Head of caudate nucleus (tissue), 42 donors: ENCODE measurements around the gene FKBP4.

Experiments
- DNase-seq, 42 donors: peaks; one replicate each; pipeline versions ENCODE4 v3.0.0 to v3.0.0-alpha.2; 2020 to 2021; ENCODE audit warnings: mixed read lengths in 7 of 42
- intact Hi-C: fragments of 100-400 bp; cut with DNase I; formaldehyde crosslinking; loops from one replicate; pipeline ENCODE4 v1.15.0; 2022

Gene FKBP4

DNA sequence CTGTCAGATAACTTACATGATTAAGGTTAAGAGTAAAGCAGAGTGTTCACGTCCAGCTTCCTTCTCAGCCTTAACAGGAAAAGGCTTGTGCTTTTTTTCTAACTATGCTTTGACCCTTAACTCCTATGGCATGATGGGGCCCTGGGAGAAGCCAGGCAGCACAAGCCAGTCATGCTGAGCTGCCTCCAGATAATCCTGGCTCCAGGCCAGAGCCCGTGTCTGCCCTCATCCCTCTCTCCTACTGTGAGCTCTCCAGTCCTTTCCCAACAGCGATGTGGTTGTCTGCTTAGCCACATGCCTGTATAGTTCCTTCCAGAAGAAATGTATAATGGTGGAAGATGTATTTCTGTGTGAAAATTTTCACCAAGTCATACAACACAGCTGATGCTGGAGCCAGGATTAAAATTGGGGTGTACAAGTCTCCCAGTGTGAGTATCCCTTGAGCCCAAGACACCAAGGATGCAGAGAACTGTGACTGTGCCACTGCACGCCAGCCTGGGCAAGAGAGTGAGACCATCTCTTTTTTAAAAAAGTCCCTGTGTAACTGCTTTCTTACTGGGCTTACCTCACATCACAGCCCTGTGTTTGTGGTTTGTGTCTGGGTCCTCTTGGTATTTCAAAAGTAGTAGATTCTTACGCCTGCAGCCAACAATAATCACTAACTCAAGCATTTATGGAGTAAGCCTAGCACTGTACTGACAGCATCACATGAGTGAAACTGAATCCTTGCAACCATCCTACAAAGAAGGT is 9.8 kb downstream of the FKBP4 start:
- intact Hi-C loops, result no loop called here
- peak in 27 of 42 donors; percentile 20 to 78 (median 46) for DNase-seq

- intact Hi-C loops, result no loop called here
- DNase-seq, result no peak
These were observed 10.4 kb downstream of the FKBP4 start for GRCh38 chr12:2805143-2805520.

DNA sequence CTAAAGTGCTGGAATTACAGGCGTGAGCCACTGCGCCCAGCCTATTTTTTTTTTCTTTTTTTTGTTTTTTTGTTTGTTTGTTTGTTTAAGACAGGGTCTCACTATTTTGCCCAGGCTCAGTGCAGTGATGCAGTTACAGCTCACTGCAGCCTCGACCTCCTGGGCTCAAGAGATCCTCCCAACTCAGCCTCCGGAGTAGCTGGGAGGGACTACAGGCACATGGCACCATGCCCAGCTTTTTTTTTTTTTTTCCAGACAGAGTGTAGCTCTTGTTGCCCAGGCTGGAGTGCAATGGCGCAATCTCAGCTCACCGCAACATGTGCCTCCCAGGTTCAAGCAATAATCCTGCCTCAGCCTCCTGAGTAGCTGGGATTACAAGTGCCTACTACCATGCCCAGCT is 11.9 kb downstream of the FKBP4 start:
- no peak for DNase-seq
- intact Hi-C loops, result no loop called here

DNA sequence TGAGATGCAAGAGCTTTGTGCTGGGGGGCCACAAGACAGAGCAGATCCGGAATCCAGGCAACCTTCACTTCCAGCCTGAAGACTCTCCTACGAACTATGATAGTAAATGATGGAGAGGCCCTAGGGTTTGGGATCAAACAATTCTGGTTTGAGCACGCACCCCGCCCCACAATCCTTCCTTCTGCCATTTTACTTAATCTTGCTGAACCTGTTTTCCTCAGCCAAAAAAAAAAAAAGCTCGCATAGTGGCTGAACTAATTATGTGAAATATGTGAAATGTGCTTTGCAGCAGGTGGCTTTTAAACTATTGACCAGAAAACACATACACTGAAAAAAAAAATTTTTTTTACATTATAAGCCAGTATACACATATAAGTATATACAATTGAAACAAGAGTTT is 17.0 kb downstream of the FKBP4 start:
- intact Hi-C loops, result loop anchor here (2.0 kb wide), 1 partner anchor 17 kb away; the partner anchor contains the start of gene FKBP4
- DNase-seq, result no peak

- intact Hi-C loops, result loop anchor here (2.0 kb wide), 1 partner anchor 18 kb away; the partner anchor contains the start of gene FKBP4
- DNase-seq, result peak; percentile 97 to 100 (median 99)
These were observed 17.8 kb downstream of the FKBP4 start, which contains the start of gene ITFG2 for GRCh38 chr12:2812290-2813213. Gene ITFG2 (plus strand): TSS chr12:2812668. CDS start chr12:2812761, 93 bp downstream.

DNA sequence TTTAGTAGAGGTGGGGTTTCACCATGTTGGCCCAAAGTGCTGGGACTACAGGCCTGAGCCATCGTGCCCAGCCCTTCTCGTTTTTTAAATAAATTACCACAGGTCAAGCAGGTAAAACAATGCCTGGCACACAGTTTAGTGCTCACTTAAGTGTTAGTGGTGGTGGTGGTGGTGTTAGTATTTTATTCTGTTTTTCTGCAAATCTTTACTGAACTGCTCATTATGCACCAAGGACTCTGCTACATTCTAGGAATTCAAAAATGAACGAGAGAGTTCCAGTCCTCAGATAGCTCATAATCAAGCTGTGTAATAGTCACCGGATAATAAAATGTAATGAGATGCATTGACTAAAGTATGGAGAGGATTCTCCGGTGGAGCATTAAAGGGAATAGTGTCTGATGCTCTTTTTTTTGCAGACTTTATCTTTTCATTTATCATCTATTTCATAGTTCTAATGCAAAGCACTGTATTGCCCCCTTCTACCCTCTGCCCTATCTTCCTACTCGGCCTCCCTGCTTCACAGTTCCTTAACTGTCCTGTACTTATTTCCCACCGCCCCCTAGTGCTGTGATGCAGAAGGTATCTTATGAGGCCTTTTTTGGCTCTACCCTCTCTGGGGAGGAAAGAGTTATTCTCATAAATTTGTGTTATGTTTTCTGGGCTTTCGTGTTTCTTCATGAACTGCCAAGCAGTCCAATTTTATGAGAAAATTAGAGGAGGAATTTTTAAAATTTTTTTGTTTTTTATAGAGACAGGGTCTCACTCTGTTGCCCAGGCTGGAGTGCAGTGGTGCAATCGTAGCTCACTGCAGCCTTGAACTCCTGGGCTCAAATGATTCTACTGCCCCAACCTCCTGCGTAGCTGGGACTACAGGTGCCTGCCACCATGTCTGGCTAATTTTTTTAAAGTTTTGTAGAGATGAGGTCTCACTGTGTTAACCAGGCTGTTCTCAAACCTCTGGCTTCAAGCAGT is 18.7 kb downstream of the FKBP4 start:
- intact Hi-C loops, result loop anchor here (2.0 kb wide), 1 partner anchor 19 kb away; the partner anchor contains the start of gene FKBP4
- DNase-seq, result peak in 30 of 42 donors; percentile 18 to 78 (median 46)

DNA sequence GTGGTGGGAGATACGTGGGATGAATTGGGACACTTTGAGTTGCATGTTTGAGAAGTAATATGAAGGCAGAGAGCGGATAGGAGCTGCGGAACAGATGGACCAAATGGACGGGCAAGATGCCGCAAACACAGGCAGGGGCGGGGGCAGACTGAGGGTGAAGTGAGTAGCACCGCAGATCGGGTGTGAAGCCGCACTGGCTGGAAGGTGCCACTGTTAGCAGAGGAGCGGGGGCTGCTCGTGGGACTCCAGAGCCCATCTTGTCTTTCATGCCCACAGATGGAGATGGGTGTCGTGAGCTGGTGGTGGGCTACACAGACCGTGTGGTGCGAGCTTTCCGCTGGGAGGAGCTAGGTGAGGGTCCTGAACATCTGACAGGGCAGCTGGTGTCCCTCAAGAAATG is 25.0 kb downstream of the FKBP4 start:
- DNase-seq, result no peak
- intact Hi-C loops, result no loop called here

DNA sequence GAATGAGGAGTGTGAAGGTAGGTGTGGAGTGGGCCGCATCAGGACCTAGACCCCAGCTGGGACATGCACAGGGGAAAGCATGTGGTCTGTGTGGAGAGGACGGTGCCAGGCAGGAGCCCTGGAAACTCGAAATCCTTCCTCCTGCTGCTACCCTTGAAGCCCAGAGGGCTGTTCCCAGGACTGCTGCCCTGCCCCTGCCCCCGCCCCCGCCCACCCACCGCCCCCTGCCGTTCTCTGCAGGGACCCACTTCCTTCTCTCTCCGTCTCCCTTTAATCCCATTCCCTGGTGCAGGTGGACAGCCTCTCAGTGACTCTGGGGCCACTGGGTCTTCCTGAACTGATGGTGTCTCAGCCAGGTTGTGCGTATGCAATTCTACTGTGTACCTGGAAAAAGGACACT is 25.7 kb downstream of the FKBP4 start:
- no peak for DNase-seq
- intact Hi-C loops, result no loop called here

GRCh38 chr12:2823483-2823882 is 28.7 kb downstream of the FKBP4 start:
- DNase-seq, result no peak
- intact Hi-C loops, result no loop called here

DNA sequence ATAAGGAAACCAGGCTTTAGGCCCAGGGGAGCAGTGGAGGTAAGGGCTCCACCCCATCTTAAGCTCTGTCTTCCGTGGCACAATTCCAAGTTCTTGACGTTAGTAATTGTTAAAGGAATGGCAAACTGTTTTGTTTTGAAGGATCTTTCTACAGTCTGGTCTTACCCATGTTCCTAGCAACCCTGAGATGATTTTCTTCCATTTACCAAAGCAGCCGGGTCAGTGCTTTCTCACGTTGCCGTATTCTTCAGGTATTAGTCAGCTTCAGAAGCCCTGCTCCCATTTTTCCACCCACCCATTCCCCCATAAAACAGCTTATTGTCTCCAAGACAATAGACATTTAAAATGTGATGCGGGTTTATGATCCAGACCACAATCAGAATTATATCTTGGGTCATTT is 29.8 kb downstream of the FKBP4 start:
- DNase-seq, result no peak
- intact Hi-C loops, result no loop called here

DNA sequence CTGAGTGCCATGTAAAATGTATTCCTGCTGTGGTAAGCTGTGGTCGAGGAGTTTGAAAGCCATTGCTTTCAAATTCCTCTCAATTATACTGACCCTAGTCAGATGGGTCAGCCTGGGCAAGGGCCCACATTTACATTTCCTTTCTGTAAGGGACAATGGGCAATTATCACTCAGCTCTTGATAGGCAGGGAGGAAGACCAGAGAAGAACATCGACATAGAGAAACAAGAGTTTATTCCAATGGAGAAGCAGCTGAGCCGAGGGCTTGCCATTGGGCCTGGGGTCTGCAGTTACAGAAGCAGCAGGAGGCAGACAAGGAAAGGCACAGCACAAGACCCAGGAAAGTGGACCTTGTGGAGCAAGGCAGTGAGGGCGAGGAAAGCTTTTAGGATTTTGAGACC is 30.4 kb downstream of the FKBP4 start:
- intact Hi-C loops, result no loop called here
- DNase-seq, result peak in 3 of 42 donors; percentile 15 to 54 (median 48)

DNA sequence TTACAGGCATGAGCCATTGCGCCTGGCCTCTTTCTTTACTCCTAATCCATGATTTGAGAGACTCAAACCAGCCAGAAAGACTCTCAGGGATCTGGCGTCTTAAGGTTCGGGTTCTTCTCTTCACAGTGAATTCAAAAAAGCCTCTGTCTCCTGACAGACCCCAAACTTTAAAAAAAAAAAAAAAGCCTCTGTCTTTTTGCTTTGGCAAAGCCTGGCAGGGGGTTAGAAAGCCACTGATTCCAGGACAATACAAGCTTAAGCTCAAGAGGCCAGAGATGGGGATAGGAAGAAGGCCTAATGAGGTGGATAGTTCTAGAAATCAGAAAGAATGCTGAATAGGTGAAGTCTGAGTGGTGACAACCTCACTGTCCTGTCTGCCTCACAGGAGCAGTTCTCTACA is 31.3 kb downstream of the FKBP4 start:
- no peak for DNase-seq
- intact Hi-C loops, result no loop called here

DNA sequence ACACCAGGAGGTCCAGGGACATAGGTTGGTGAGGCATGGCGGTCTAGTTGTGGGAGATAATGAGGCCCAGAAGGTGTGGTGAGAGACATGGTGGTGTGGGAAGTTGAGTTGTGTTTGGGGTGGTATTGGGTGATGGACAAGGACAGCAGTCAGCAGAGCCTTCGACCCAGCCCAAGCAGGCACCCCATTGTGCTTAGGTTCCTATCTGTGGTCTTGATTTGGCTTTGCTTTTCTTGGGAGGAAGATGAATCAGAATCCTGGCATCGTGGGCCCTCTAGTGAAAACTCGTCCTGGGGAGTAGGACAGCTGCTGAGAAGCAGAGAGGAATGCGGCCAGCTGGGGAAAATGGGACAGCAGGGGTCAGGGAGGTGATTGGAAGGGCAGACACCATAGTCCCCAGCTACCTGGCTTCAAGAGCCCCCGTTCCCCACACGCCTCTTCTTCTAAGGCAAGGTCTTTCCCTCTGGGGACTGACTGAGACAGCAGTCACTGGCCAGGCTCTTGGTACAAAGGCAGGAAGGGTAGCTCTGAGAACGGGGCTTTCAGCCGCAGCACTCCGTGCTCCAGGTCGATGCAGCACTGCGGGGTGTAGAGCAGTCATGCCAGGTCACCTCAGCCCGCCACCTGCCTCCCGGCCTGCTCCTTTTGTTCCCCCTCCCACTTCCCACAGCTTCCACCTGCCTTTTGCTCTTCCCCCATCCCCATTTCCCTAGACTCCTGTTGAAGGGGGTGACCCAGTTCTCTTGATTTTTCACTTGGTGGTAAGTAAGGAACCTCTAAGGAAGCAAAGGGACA is 32.1 kb downstream of the FKBP4 start:
- intact Hi-C loops, result no loop called here
- no peak for DNase-seq

DNA sequence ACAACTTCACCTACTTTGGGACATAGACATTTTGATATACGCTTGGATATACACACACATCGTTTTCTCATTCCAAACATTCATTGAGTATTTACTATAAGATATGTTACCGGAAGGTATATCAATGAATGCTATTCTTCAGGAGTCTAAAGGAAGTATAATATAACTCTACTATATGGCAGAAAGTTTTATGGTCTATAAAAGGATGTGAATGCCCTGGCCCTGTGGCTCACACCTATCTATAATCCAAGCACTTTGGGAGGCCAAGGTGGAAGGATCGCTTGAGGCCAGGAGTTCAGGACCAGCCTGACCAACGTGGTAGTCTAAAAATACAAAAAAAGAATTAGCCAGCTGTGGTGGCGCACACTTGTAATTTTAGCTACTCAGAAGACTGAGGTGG is 34.5 kb downstream of the FKBP4 start:
- intact Hi-C loops, result no loop called here
- no peak for DNase-seq

DNA sequence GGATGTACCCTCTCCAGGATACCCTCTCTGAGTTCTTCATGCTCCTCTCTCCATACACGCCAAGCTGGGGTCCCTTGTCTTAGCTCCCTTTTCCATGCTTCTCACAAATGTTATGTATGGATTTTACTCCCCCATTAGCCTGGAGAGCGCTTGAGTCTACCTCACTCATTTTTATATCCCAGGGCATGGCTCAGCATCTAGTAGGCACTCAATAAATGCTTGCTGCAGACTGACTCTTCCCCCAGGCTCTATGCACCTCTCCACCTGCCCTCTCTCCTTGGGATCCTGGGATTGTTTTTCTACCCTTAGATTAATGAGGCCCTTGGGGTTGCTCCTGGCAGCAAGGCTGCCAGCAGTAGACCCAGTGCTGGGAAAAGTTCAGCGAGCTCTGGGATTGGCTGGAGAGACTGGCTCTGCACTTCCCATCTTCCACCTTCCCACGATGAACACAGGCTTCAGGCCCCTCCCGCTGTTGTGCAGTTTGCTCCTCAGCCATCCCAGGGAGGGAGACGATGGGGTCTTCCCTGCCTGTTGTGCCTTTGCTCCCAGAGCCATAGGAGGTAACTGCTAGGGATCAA is 37.9 kb downstream of the FKBP4 start:
- DNase-seq, result no peak
- intact Hi-C loops, result no loop called here

DNA sequence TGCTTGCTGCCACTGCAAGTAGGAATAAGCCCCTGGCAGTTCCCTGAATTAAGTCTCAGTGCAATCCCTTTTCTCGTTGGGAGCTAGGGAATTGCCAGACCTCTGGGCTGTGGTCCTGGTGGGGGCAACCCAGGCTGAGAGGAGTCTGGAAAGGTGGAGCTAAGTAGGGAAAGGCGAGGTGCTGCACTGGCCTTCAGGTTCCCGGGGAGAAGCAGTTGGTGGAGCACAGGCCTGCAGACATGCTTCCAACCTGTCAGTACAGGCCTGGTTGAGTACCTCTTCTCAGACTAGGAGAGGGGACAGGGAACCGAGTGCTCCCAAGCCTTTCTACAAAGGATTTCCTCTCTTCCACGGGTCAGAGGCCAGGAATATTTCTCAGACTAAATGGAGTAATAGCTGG is 38.6 kb downstream of the FKBP4 start:
- DNase-seq, result peak in 2 of 42 donors; percentile 11 to 17
- intact Hi-C loops, result no loop called here

DNA sequence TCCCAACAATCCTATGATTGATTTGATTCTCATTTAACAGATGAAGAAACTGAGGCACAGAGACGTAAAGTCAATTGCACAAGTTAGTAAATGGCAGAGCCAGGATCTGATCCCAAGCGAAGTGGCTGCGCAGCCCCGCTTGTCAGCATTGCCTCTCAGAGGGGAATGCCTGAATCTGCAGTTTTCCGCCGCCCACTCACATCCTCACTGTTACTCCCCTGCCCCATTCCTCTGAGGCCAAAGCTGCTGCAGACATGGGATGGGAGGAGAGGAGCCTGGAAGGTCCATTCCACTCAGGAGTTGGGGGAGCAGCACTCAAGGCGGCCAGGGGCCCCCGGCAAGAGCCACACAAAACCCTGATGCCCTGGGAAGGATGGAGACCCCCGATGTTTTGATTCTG is 39.0 kb downstream of the FKBP4 start:
- intact Hi-C loops, result no loop called here
- DNase-seq, result peak in 41 of 42 donors; percentile 8 to 76 (median 51)
